H1 (cell line): Measurements from ENCODE around the gene SLC2A1. TPM values are rescaled to one million over a fixed set of nuclear protein-coding genes. Genes with fewer than 3 reads are reported as not detected.
A peak's percentile ranks its signal among the peaks of the same experiment; 100 is the strongest.

ENCODE experiments used
- CTCF ChIA-PET: fragments of 300-600 bp; sonication (Branson Sonifier 250); formaldehyde crosslinking; loops from one replicate; lab custom pipeline; 2021; ENCODE audit not compliant: partially characterized antibody; lab: Charles Lee
- POLR2A ChIA-PET: fragments of 300-600 bp; sonication (Branson Sonifier 250); formaldehyde crosslinking; loops from one replicate; lab custom pipeline; 2021; ENCODE audit warnings: inconsistent platforms; ENCODE audit not compliant: partially characterized antibody; lab: Charles Lee
- DNase-seq, 2 experiments: peaks; one replicate each; pipeline versions ENCODE4 v3.0.0 to v3.0.0-alpha.2; 2010 to 2022; ENCODE audit warnings: low spot score in 2 of 2, low read depth in 1 of 2, mixed read lengths in 1 of 2
- FAIRE-seq: peaks from 2 replicates; lab custom pipeline; 2011; peaks lifted over from hg19 to GRCh38; lab: Jason Lieb, UNC
- H2AFZ ChIP-seq: 2 replicates; pipeline ENCODE4 v1.8.1; 2012; ENCODE audit warnings: low read length, inconsistent platforms
- H2AK5ac ChIP-seq: 2 replicates; pipeline ENCODE4 v1.6.1; 2013; ENCODE audit warnings: low read depth, low read length
- H2BK120ac ChIP-seq: replicated peaks from 2 replicates; pipeline ENCODE3; 2013; ENCODE audit warnings: low read depth, low read length, inconsistent platforms
- H2BK12ac ChIP-seq: 2 replicates; pipeline ENCODE4 v1.6.1; 2013; ENCODE audit warnings: low read depth, low read length
- H2BK15ac ChIP-seq: 2 replicates; pipeline ENCODE4 v1.6.1; 2013; ENCODE audit warnings: low read length
- H2BK20ac ChIP-seq: 2 replicates; pipeline ENCODE4 v1.6.1; 2013; ENCODE audit warnings: low read length
- H2BK5ac ChIP-seq: 2 replicates; pipeline ENCODE4 v1.6.1; 2013; ENCODE audit warnings: low read depth, low read length
- H3K14ac ChIP-seq: 2 replicates; pipeline ENCODE4 v1.6.1; 2013; ENCODE audit warnings: inconsistent platforms; ENCODE audit not compliant: insufficient read length
- H3K18ac ChIP-seq: 2 replicates; pipeline ENCODE4 v1.6.1; 2013; ENCODE audit warnings: low read length; ENCODE audit errors: extremely low read depth
- H3K23ac ChIP-seq: 2 replicates; pipeline ENCODE4 v1.6.1; 2013; ENCODE audit warnings: inconsistent platforms; ENCODE audit not compliant: insufficient read length
- H3K23me2 ChIP-seq: 2 replicates; pipeline ENCODE4 v1.6.1; 2013; ENCODE audit warnings: low read depth, low read length
- H3K27ac ChIP-seq: 2 replicates; pipeline ENCODE4 v1.6.1; 2011; ENCODE audit warnings: low read depth, low read length, inconsistent platforms
- H3K27me3 ChIP-seq, 4 experiments: replicated peaks in 1 of 4; 1 replicate in 1 of 4; 2 replicates in 3 of 4; pipeline versions ENCODE4 v1.6.1 to v1.8.1; 2011 to 2013; ENCODE audit warnings: low read length in 3 of 4, mild to moderate bottlenecking in 3 of 4, inconsistent platforms in 2 of 4, mixed read lengths in 2 of 4, moderate library complexity in 1 of 4; ENCODE audit not compliant: control insufficient read depth in 3 of 4, insufficient read depth in 3 of 4; ENCODE audit errors: extremely low read depth in 1 of 4
- H3K36me3 ChIP-seq, 4 experiments: 2 replicates each; pipeline versions ENCODE4 v1.6.1 to v1.8.1; 2011 to 2013; ENCODE audit warnings: mild to moderate bottlenecking in 4 of 4, low read length in 3 of 4, moderate library complexity in 2 of 4, control low read depth in 1 of 4, inconsistent platforms in 1 of 4; ENCODE audit not compliant: insufficient read depth in 4 of 4, control insufficient read depth in 2 of 4
- H3K4ac ChIP-seq: replicated peaks from 2 replicates; pipeline ENCODE3; 2013; ENCODE audit warnings: low read length, low read depth, mixed read lengths, inconsistent platforms; ENCODE audit not compliant: insufficient read length
- H3K4me1 ChIP-seq, 4 experiments: replicated peaks in 1 of 4; 1 replicate in 1 of 4; 2 replicates in 3 of 4; pipeline versions ENCODE4 v1.6.1 to v1.8.1; 2011 to 2013; ENCODE audit warnings: low read length in 3 of 4, inconsistent platforms in 2 of 4, mixed read lengths in 1 of 4; ENCODE audit not compliant: insufficient read depth in 4 of 4, control insufficient read depth in 3 of 4
- H3K4me2 ChIP-seq, 2 experiments: 2 replicates each; pipeline versions ENCODE4 v1.6.1 to v1.8.1; 2011 to 2013; ENCODE audit warnings: low read depth in 2 of 2, low read length in 2 of 2, control low read depth in 1 of 2, inconsistent platforms in 1 of 2, mild to moderate bottlenecking in 1 of 2; ENCODE audit not compliant: insufficient read depth in 1 of 2
- H3K4me3 ChIP-seq, 4 experiments: fragments of 200-600, 300-600 bp in 1 of 4; sonication (generic), shearing (Covaris generic), sonication (Bioruptor Twin) in 1 of 4; 2 replicates each; pipeline versions ENCODE4 v1.5.1 to v1.8.1; 2011 to 2016; ENCODE audit warnings: low read length in 4 of 4, low read depth in 3 of 4, control low read depth in 2 of 4, inconsistent platforms in 2 of 4, mild to moderate bottlenecking in 2 of 4, mixed read lengths in 1 of 4, moderate library complexity in 1 of 4; ENCODE audit not compliant: insufficient read depth in 2 of 4; ENCODE audit errors: extremely low read depth in 1 of 4
- H3K56ac ChIP-seq: replicated peaks from 2 replicates; pipeline ENCODE3; 2013; ENCODE audit warnings: low read depth, mild to moderate bottlenecking, mixed read lengths, low read length, inconsistent platforms; ENCODE audit not compliant: insufficient read length
- H3K79me1 ChIP-seq: 2 replicates; pipeline ENCODE4 v1.6.1; 2013; ENCODE audit warnings: low read depth, low read length, control low read depth
- H3K79me2 ChIP-seq, 2 experiments: 2 replicates each; pipeline versions ENCODE4 v1.6.1 to v1.8.1; 2012 to 2013; ENCODE audit warnings: low read length in 2 of 2, mild to moderate bottlenecking in 2 of 2, inconsistent platforms in 1 of 2; ENCODE audit not compliant: insufficient read depth in 2 of 2, control insufficient read depth in 1 of 2
- H3K9ac ChIP-seq, 4 experiments: replicated peaks in 1 of 4; 1 replicate in 1 of 4; 2 replicates in 3 of 4; pipeline versions ENCODE4 v1.6.1 to v1.8.1; 2011 to 2013; ENCODE audit warnings: low read depth in 3 of 4, low read length in 3 of 4, control low read depth in 2 of 4, mild to moderate bottlenecking in 2 of 4, moderate library complexity in 2 of 4, inconsistent platforms in 1 of 4; ENCODE audit errors: extremely low read depth in 1 of 4
- H3K9me3 ChIP-seq, 2 experiments: 2 replicates each; pipeline versions ENCODE4 v1.6.1 to v1.8.1; 2012 to 2013; ENCODE audit warnings: mild to moderate bottlenecking in 2 of 2, moderate library complexity in 2 of 2, control low read depth in 1 of 2, inconsistent platforms in 1 of 2, low read depth in 1 of 2, low read length in 1 of 2, mixed read lengths in 1 of 2; ENCODE audit not compliant: insufficient read depth in 2 of 2
- H4K20me1 ChIP-seq, 2 experiments: replicated peaks in 1 of 2; 2 replicates each; pipeline versions ENCODE3 to v1.8.1; 2011 to 2013; ENCODE audit warnings: inconsistent platforms in 2 of 2, low read length in 2 of 2, mild to moderate bottlenecking in 1 of 2; ENCODE audit not compliant: insufficient read depth in 2 of 2, control insufficient read depth in 1 of 2
- H4K5ac ChIP-seq: 2 replicates; pipeline ENCODE4 v1.6.1; 2013; ENCODE audit warnings: low read length, low read depth, mixed read lengths, inconsistent platforms; ENCODE audit not compliant: insufficient read length
- H4K8ac ChIP-seq: 2 replicates; pipeline ENCODE4 v1.8.0; 2013; ENCODE audit warnings: mild to moderate bottlenecking, moderate library complexity, low read length, inconsistent platforms; ENCODE audit not compliant: insufficient read depth; ENCODE audit errors: extremely low read depth
- H4K91ac ChIP-seq: replicated peaks from 2 replicates; pipeline ENCODE3; 2013; ENCODE audit warnings: low read length, mixed read lengths, inconsistent platforms; ENCODE audit not compliant: insufficient read length
- GABPA ChIP-seq: IDR thresholded peaks from 2 replicates; pipeline ENCODE4 v1.6.1; 2011; ENCODE audit warnings: mild to moderate bottlenecking, low read length, moderate library complexity, borderline replicate concordance; ENCODE audit not compliant: insufficient read depth
- HDAC2 ChIP-seq, 2 experiments: fragments of 300-600 bp in 1 of 2; sonication (generic) in 1 of 2; IDR thresholded peaks; 2 replicates each; pipeline ENCODE4 v1.6.1; 2011 to 2012; ENCODE audit warnings: low read depth in 2 of 2, low read length in 2 of 2, mild to moderate bottlenecking in 2 of 2, moderate library complexity in 2 of 2, borderline replicate concordance in 1 of 2, inconsistent platforms in 1 of 2
- KDM4A ChIP-seq: IDR thresholded peaks from one replicate; pipeline ENCODE4 v1.7.1; 2012; ENCODE audit warnings: low read depth, mild to moderate bottlenecking, moderate library complexity, low read length, inconsistent platforms; ENCODE audit not compliant: severe bottlenecking
- NRF1 ChIP-seq: IDR thresholded peaks from 2 replicates; pipeline ENCODE4 v1.6.1; 2011; ENCODE audit warnings: mild to moderate bottlenecking, low read depth, low read length, improper control_type of control experiment
- POLR2AphosphoS5 ChIP-seq: IDR thresholded peaks from 2 replicates; pipeline ENCODE4 v1.6.1; 2011; ENCODE audit warnings: low read depth, low read length
- RBBP5 ChIP-seq: IDR thresholded peaks from 2 replicates; pipeline ENCODE4 v1.7.1; 2012; ENCODE audit warnings: low read depth, mild to moderate bottlenecking, inconsistent platforms, low read length, moderate library complexity, borderline replicate concordance
- SAP30 ChIP-seq: fragments of 300-600 bp; sonication (generic); IDR thresholded peaks from 2 replicates; pipeline ENCODE4 v1.7.1; 2012; ENCODE audit warnings: low read length, moderate library complexity, mild to moderate bottlenecking, inconsistent platforms; ENCODE audit not compliant: insufficient read depth, insufficient replicate concordance
- SIN3A ChIP-seq, 2 experiments: IDR thresholded peaks in 1 of 2; conservative IDR thresholded peaks in 1 of 2; 2 replicates each; pipeline ENCODE4 v1.6.1; 2011 to 2012; ENCODE audit warnings: low read length in 2 of 2, improper control_type of control experiment in 1 of 2, low read depth in 1 of 2, mild to moderate bottlenecking in 1 of 2
- SIX5 ChIP-seq: IDR thresholded peaks from 2 replicates; pipeline ENCODE4 v1.6.1; 2011; ENCODE audit warnings: mild to moderate bottlenecking, low read depth, low read length
- SRF ChIP-seq: IDR thresholded peaks from 2 replicates; pipeline ENCODE4 v1.6.1; 2011; ENCODE audit warnings: mild to moderate bottlenecking, low read depth, low read length, moderate library complexity
- SUZ12 ChIP-seq: fragments of 200-600 bp; sonication (generic); IDR thresholded peaks from 2 replicates; pipeline ENCODE4 v1.6.1; 2012; ENCODE audit warnings: mild to moderate bottlenecking, inconsistent platforms, low read length, moderate library complexity, mixed read lengths
- WGBS, 2 experiments: shearing (Covaris generic) in 1 of 2; methylation state at CpG; one replicate each; pipeline versions ENCODE4 v1.1.6 to v1.1.7; 2013 to 2015; ENCODE audit warnings: low lambda C conversion rate in 2 of 2, mixed read lengths in 2 of 2, inconsistent platforms in 1 of 2, low coverage in 1 of 2, missing lambda C conversion rate in 1 of 2; ENCODE audit not compliant: insufficient replicate concordance in 2 of 2, insufficient coverage in 1 of 2, insufficient read length in 1 of 2; ENCODE audit errors: extremely low coverage in 1 of 2, missing lambda C conversion rate in 1 of 2; 5-methylcytosine and 5-hydroxymethylcytosine counted together
- polyA plus RNA-seq, 7 experiments: library from polyadenylated mRNA; depleted of rRNA in 3 of 7; stranded (reverse) in 5 of 7; unstranded in 2 of 7; fragments of >200 nt in 5 of 7; fragments of 200-250 nt in 2 of 7; gene quantifications; 1 replicate in 5 of 7; 2 replicates in 1 of 7; 4 replicates in 1 of 7; pipeline versions ENCODE4 v1.2.1 to v1.2.3, GENCODE V29; 2011 to 2013; ENCODE audit warnings: missing spikeins in 2 of 7, mixed read lengths in 2 of 7
- total RNA-seq: library from RNA; stranded (reverse); fragmentation: NEBNext Ultra II Directional; extraction: Animal tissue kit (Norgen Biotek cat#: 25700); gene quantifications from 2 replicates; pipeline ENCODE4 v1.2.1, GENCODE V29; 2021
- TF ChIP-seq, protein P1 (sequence below): IDR thresholded peaks from 2 replicates; pipeline ENCODE4 v1.6.1; 2012; ENCODE audit warnings: inconsistent platforms

SLC2A1 gene
- total and polyA plus RNA-seq, 2 of the 8 experiments (the other 6 are each of a cell fraction or from before 2014, with no cell fraction given) = 230 to 308 TPM

DNA sequence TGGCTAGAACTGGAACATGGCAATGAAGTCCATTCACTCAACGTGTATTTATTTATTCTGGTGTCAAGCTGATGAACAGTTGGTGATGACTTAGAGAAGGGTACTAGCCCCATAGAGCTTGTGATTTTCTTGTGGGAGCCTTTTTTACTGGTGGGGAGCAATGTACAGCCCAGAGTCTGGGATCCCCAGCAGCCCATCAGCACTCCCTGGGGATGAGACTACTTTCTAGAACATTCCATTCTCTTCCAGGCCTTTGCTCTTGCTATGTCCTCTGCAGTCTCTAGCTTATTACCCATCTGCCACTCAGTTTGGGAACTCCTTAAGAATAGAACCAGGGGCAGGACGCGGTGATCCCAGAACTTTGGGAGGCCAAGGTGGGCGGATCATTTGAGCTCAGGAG, 11.6 kb downstream of the SLC2A1 start:
- 88% methylated on average over 4 of the region's 4 CpGs; no CpG with 5 or more reads in 1 of the 2 experiments for WGBS, 2 experiments
- H2AK5ac ChIP-seq = no peak overlapping the region
- no peak overlapping the region for H2AFZ ChIP-seq
- peaks cover 9 to 62% (median 27%) of the 10 kb centered on the region in 4 experiments for H3K36me3 ChIP-seq
- no peak overlapping the region for H3K56ac ChIP-seq
- H3K4me2 ChIP-seq = peak overlapping the region in 1 of 2 experiments; percentile 17; a peak in 1 of 4 replicates
- H3K23ac ChIP-seq = no peak overlapping the region
- ChIA-PET CTCF (interaction anchor here (0.8 to 2.3 kb wide), 6 partner anchors 9 to 126 kb away, joined by 3 to 9 read pairs (median 5); no protein-coding TSS in a partner anchor), POLR2A (interaction anchor here (1.1 to 3.9 kb wide), 11 partner anchors 9 to 78 kb away, joined by 3 to 29 read pairs (median 5); no protein-coding TSS in a partner anchor)
- no peak overlapping the region for H2BK12ac ChIP-seq
- H3K9me3 ChIP-seq = no peaks in the 10 kb centered on the region
- no peak overlapping the region for H2BK20ac ChIP-seq
- no peak overlapping the region for H4K91ac ChIP-seq
- no peak overlapping the region for H3K9ac ChIP-seq
- FAIRE-seq (no peak), DNase-seq (no peak)
- H4K20me1 ChIP-seq = peaks cover 61 to 68% of the 10 kb centered on the region in 2 experiments
- H3K4ac ChIP-seq = no peak overlapping the region
- H3K4me1 ChIP-seq = peaks cover 20 to 45% (median 32%) of the 10 kb centered on the region in 4 experiments
- no peak overlapping the region for H2BK5ac ChIP-seq
- H3K18ac ChIP-seq = no peak overlapping the region
- peaks cover 59 to 99% of the 10 kb centered on the region in 2 experiments for H3K79me2 ChIP-seq
- H3K23me2 ChIP-seq = no peaks in the 10 kb centered on the region
- no peak overlapping the region for H3K4me3 ChIP-seq
- H3K27me3 ChIP-seq = no peaks in the 10 kb centered on the region
- peaks cover 22% of the 10 kb centered on the region for H3K79me1 ChIP-seq
- H3K14ac ChIP-seq = no peak overlapping the region
- H2BK120ac ChIP-seq = no peak overlapping the region
- H2BK15ac ChIP-seq = no peak overlapping the region
- H3K27ac ChIP-seq = no peak overlapping the region
- no peak overlapping the region for H4K8ac ChIP-seq
- no peak overlapping the region for H4K5ac ChIP-seq
- TF ChIP-seq RBBP5 = no peak
- TF ChIP-seq SIN3A (conservative IDR thresholded peaks at IDR 0.05 in 1 of 2, IDR thresholded peaks at IDR 0.05 in 1 of 2; ENCODE audit: low read depth in 1 of 2, low read length in 2 of 2) = no peak
- TF ChIP-seq SAP30 = no peak
- TF ChIP-seq, protein P1, sequence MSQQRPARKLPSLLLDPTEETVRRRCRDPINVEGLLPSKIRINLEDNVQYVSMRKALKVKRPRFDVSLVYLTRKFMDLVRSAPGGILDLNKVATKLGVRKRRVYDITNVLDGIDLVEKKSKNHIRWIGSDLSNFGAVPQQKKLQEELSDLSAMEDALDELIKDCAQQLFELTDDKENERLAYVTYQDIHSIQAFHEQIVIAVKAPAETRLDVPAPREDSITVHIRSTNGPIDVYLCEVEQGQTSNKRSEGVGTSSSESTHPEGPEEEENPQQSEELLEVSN = no peak
- no peak for TF ChIP-seq HDAC2 (IDR thresholded peaks at IDR 0.05; ENCODE audit: borderline replicate concordance in 1 of 2, low read depth in 2 of 2, low read length in 2 of 2)
- TF ChIP-seq SIX5 = no peak
- TF ChIP-seq NRF1 = no peak
- no peak for TF ChIP-seq SUZ12
- TF ChIP-seq KDM4A = no peak
- no peak for TF ChIP-seq POLR2AphosphoS5
- TF ChIP-seq GABPA = no peak
- no peak for TF ChIP-seq SRF
